ENCODE data around the gene FOXG1. TPM values are rescaled to one million over a fixed set of nuclear protein-coding genes. Genes with fewer than 3 reads are reported as not detected.

Gene FOXG1
- total RNA-seq, 2 donors from 2014 or later, result not detected

DNA sequence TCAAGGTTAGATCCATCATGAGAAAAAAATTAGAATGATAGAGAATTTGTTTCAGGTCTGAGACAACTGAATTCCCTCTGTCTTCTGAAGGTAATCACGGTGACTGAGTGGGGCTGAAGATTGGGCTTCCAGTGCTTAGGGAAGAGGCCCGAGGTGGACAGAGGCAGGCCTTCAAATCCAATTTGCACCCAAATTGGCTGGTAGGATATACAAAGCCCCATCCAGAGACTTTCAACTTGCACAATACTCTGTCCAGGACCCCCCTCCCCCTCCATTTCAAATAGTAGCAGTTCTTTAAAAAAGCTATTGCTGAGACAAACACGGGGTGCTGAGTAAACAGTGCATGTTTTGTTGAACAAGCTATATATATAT lies 3.6 kb upstream of the FOXG1 start:
- no peaks in the 10 kb centered on the region for H3K36me3 ChIP-seq
- DNase-seq (ENCODE audit: low spot score), result no peak
- no peak overlapping the region for H3K27ac ChIP-seq
- peaks cover 54 to 58% of the 10 kb centered on the region in 2 donors for H3K27me3 ChIP-seq
- H3K4me1 ChIP-seq, result peaks cover 0 to 24% of the 10 kb centered on the region in 2 donors
- no peak overlapping the region for H3K4me3 ChIP-seq
- no peak for TF ChIP-seq CTCF (IDR thresholded peaks at IDR 0.05)
- no peaks in the 10 kb centered on the region for H3K9me3 ChIP-seq

DNA sequence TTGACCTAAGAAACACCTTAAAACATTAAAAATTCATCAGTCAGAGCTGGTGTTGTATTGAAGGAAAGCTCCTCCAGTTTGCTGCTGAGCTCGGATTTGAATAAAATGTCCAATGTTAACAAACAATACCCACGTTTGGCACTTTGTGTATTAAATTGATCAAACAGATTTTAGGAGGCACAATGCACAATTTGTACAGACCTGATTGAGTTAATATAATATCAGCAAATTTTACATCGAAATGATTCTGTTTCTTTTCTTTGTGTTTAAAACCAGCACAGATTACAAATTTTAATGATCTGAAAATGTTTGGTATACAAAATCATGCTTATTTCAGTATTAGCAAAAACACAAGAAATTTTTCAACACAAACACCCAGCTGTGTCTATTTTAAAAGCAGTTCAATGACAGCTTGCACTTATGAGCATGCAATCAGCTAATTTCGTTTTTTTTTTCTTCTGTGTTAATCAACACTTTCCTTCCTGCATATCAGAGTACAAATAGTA lies 2.8 kb upstream of the FOXG1 start:
- Histone ChIP-seq H3K27ac (no peak overlapping the region), H3K9me3 (no peaks in the 10 kb centered on the region), H3K4me1 (peaks cover 0 to 24% of the 10 kb centered on the region in 2 donors), H3K4me3 (no peak overlapping the region), H3K36me3 (no peaks in the 10 kb centered on the region), H3K27me3 (peaks cover 51 to 61% of the 10 kb centered on the region in 2 donors)
- TF ChIP-seq CTCF (IDR thresholded peaks at IDR 0.05), result no peak
- DNase-seq (ENCODE audit: low spot score), result no peak

- Histone ChIP-seq H3K4me3 (no peak overlapping the region), H3K4me1 (peaks cover 0 to 22% of the 10 kb centered on the region in 2 donors), H3K27ac (no peak overlapping the region), H3K9me3 (peaks cover 0 to 4% of the 10 kb centered on the region in 2 donors), H3K36me3 (no peaks in the 10 kb centered on the region), H3K27me3 (peaks cover 54 to 60% of the 10 kb centered on the region in 2 donors)
- no peak for TF ChIP-seq CTCF (IDR thresholded peaks at IDR 0.05)
- DNase-seq (ENCODE audit: low spot score), result no peak
These were observed 2.1 kb upstream of the FOXG1 start for GRCh38 chr14:28764257-28765160.

- Histone ChIP-seq H3K4me3 (peak overlapping the region in 1 of 2 donors; percentile 41), H3K27ac (no peak overlapping the region), H3K9me3 (peaks cover 0 to 5% of the 10 kb centered on the region in 2 donors), H3K4me1 (peaks cover 0 to 16% of the 10 kb centered on the region in 2 donors), H3K36me3 (no peaks in the 10 kb centered on the region), H3K27me3 (peaks cover 49 to 52% of the 10 kb centered on the region in 2 donors)
- no peak for TF ChIP-seq CTCF (IDR thresholded peaks at IDR 0.05)
- no peak for DNase-seq (ENCODE audit: low spot score)
These were observed 1.3 kb upstream of the FOXG1 start for GRCh38 chr14:28765169-28765830.

GRCh38 chr14:28765831-28766468 lies 637 bp upstream of the FOXG1 start:
- Histone ChIP-seq H3K4me1 (peaks cover 0 to 16% of the 10 kb centered on the region in 2 donors), H3K9me3 (peaks cover 0 to 9% of the 10 kb centered on the region in 2 donors), H3K36me3 (no peaks in the 10 kb centered on the region), H3K27ac (no peak overlapping the region), H3K4me3 (peak overlapping the region in 1 of 2 donors; percentile 41), H3K27me3 (peaks cover 48% of the 10 kb centered on the region in 2 donors)
- DNase-seq (ENCODE audit: low spot score), result no peak
- no peak for TF ChIP-seq CTCF (IDR thresholded peaks at IDR 0.05)

Measured in right atrium auricular region (tissue), 2 donors.